ENCODE measurements around the gene ZNF276. TPM values are rescaled to one million over a fixed set of nuclear protein-coding genes. Genes with fewer than 3 reads are reported as not detected.

ZNF276 gene
- total RNA-seq, 1 experiment from 2014 or later = 18.6 TPM

- Histone ChIP-seq H3K9ac (ENCODE audit: extremely low read depth, insufficient read length, low read length) (peak overlapping the region; percentile 10), H3K18ac (ENCODE audit: insufficient read length, low read depth, low read length) (no peak overlapping the region), H2BK120ac (ENCODE audit: low read depth, low read length, poor library complexity, severe bottlenecking) (no peak overlapping the region), H3K9me3 (ENCODE audit: control insufficient read depth, low read depth, low read length) (no peaks in the 10 kb centered on the region), H3K27ac (ENCODE audit: insufficient read length, low read depth, low read length) (no peak overlapping the region), H2AK5ac (ENCODE audit: insufficient read length, low read length) (no peak overlapping the region), H3K79me1 (ENCODE audit: insufficient read depth, low read depth, low read length, poor library complexity, severe bottlenecking) (no peaks in the 10 kb centered on the region), H2BK12ac (ENCODE audit: insufficient read length, low read depth, low read length) (no peak overlapping the region), H2AFZ (ENCODE audit: low read length) (no peak overlapping the region), H3K4ac (ENCODE audit: low read depth, low read length) (no peak overlapping the region), H3K4me1 (ENCODE audit: insufficient read depth, low read length) (no peaks in the 10 kb centered on the region), H3K23me2 (ENCODE audit: insufficient read length, low read depth, low read length, poor library complexity, severe bottlenecking) (peaks cover 18% of the 10 kb centered on the region), H2BK15ac (ENCODE audit: low read depth, low read length) (no peak overlapping the region), H4K8ac (replicated peaks; ENCODE audit: insufficient read length, low read depth, low read length) (no peak overlapping the region), H2BK5ac (ENCODE audit: insufficient read length, low read length) (no peak overlapping the region), H4K91ac (ENCODE audit: insufficient read length, low read depth, low read length) (no peak overlapping the region), H3K14ac (ENCODE audit: insufficient read depth, low read length) (no peak overlapping the region), H3K79me2 (ENCODE audit: insufficient read depth, low read length) (no peaks in the 10 kb centered on the region), H3K23ac (ENCODE audit: insufficient read length, low read depth, low read length) (no peak overlapping the region), H4K20me1 (ENCODE audit: control insufficient read depth, insufficient read depth, insufficient read length) (no peaks in the 10 kb centered on the region), H4K5ac (ENCODE audit: insufficient read length, low read depth, low read length) (no peak overlapping the region), H3T11ph (ENCODE audit: low read length) (no peak overlapping the region), H3K4me2 (ENCODE audit: insufficient read depth, insufficient read length, low read length) (peak overlapping the region; percentile 64), H2BK20ac (ENCODE audit: low read depth, low read length, poor library complexity, severe bottlenecking) (no peak overlapping the region), H3K56ac (ENCODE audit: insufficient read length, low read depth, low read length) (no peak overlapping the region), H3K27me3 (ENCODE audit: insufficient read depth, low read length) (peaks cover 9% of the 10 kb centered on the region; the same call in 1 of the 2 replicates)
- peaks cover 47% of the 10 kb centered on the region for H3K27me3 Mint-ChIP-seq (ENCODE audit: low read depth)
- H3K36me3 Mint-ChIP-seq (ENCODE audit: insufficient read depth in 1 of 3, low read depth in 3 of 3) = peaks cover 18 to 38% (median 32%) of the 10 kb centered on the region in 3 experiments
- H3K27ac Mint-ChIP-seq = no peak overlapping the region; a peak in 1 of 7 replicates
- H3K4me3 Mint-ChIP-seq = peak overlapping the region; percentile 65 to 76
- no peaks in the 10 kb centered on the region for H3K9me3 Mint-ChIP-seq
- DNase-seq = no peak
- whole genome bisulfite sequencing (ENCODE audit: extremely low coverage, insufficient read length, low lambda C conversion rate) = no CpG with 5 or more reads among the region's 56 CpGs
- peaks cover 15 to 18% of the 10 kb centered on the region in 2 experiments for H3K4me1 Mint-ChIP-seq
- TF ChIP-seq CTCF (conservative IDR thresholded peaks at IDR 0.05) = no peak
Observed at GRCh38 chr16:89722392-89723278, 1.3 kb downstream of the ZNF276 start.

Data from H9 (cell line).